Measurements from ENCODE around the gene TM4SF5.

The TM4SF5 gene

DNA sequence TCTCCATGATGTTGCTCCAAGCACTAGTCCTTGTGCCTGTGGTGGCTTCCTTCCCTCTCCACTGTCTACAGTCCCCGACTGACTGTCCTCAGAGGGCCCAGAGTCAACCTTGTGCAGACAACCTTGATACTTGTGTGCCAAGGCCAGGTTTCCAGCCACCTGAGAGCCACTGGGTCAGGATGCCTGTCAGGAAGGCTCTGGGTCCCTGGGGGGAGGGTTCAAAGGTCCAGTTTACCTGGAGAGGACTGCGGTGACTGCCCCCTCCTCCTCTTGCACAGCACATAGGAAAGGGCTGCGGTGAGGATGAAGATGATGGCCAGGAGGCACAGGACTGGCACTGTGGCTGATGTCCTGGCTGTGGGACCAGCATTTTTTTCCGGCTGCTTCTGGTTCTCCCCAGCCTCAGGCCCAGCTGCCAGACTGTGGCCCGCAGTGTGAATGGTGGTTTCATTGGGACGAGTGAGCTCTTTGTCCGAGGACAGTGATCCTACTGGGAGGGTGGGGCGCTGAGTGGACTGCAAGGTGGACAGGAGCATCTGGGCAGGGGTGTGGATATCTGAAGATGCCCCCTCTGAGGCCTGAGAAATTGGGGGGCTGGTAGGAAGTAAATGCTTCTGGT, 36.7 kb upstream of the TM4SF5 start:
- TF ChIP-seq, protein P1, sequence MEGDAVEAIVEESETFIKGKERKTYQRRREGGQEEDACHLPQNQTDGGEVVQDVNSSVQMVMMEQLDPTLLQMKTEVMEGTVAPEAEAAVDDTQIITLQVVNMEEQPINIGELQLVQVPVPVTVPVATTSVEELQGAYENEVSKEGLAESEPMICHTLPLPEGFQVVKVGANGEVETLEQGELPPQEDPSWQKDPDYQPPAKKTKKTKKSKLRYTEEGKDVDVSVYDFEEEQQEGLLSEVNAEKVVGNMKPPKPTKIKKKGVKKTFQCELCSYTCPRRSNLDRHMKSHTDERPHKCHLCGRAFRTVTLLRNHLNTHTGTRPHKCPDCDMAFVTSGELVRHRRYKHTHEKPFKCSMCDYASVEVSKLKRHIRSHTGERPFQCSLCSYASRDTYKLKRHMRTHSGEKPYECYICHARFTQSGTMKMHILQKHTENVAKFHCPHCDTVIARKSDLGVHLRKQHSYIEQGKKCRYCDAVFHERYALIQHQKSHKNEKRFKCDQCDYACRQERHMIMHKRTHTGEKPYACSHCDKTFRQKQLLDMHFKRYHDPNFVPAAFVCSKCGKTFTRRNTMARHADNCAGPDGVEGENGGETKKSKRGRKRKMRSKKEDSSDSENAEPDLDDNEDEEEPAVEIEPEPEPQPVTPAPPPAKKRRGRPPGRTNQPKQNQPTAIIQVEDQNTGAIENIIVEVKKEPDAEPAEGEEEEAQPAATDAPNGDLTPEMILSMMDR (IDR thresholded peaks at IDR 0.05; ENCODE audit: low read depth, low read length) = no peak
- DNase-seq (ENCODE audit: low read depth, low spot score) = no peak
- in situ Hi-C loops (cut with HindIII; ENCODE audit: low sequenced_read_pairs) = no loop called here
- no peak overlapping the region for H3K4me3 ChIP-seq (ENCODE audit: low read depth, low read length)

DNA sequence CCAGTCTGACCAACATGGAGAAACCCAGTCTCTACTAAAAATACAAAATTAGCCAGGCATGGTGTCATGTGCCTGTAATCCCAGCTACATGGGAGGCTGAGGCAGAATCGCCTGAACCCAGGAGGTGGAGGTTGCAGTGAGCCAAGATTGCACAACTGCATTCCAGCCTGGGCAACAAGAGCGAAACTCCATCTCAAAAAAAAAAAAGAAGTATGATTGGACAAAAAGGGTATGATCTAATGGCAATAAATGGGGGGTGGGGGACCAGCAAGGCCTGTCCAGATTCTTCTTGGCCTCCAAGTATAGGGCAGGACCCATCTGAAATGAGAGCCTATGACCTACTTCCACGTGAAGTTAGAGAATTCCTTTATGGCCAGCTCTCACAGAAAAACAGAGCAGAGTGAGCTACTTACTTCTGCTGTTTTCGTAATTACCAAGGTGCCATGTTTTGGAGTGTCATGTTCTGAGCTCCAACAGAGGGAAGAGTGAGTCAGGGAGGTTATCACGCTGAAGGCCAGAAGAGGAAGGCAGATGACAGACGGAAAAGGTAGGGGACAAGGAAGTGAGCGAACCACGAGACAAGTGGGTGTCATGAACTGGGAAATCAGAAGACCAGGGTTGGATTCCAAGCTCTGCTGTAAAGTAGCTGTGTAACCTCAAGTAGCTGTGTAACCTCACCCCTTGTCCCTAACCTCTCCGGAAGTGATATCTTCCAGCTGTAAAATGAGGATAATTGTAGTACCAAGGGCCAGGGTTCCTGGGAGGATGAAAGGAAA, 35.6 kb upstream of the TM4SF5 start:
- TF ChIP-seq, protein P1 (IDR thresholded peaks at IDR 0.05; ENCODE audit: low read depth, low read length) = no peak
- in situ Hi-C loops (cut with HindIII; ENCODE audit: low sequenced_read_pairs) = no loop called here
- H3K4me3 ChIP-seq (ENCODE audit: low read depth, low read length) = no peak overlapping the region
- no peak for DNase-seq (ENCODE audit: low read depth, low spot score)

DNA sequence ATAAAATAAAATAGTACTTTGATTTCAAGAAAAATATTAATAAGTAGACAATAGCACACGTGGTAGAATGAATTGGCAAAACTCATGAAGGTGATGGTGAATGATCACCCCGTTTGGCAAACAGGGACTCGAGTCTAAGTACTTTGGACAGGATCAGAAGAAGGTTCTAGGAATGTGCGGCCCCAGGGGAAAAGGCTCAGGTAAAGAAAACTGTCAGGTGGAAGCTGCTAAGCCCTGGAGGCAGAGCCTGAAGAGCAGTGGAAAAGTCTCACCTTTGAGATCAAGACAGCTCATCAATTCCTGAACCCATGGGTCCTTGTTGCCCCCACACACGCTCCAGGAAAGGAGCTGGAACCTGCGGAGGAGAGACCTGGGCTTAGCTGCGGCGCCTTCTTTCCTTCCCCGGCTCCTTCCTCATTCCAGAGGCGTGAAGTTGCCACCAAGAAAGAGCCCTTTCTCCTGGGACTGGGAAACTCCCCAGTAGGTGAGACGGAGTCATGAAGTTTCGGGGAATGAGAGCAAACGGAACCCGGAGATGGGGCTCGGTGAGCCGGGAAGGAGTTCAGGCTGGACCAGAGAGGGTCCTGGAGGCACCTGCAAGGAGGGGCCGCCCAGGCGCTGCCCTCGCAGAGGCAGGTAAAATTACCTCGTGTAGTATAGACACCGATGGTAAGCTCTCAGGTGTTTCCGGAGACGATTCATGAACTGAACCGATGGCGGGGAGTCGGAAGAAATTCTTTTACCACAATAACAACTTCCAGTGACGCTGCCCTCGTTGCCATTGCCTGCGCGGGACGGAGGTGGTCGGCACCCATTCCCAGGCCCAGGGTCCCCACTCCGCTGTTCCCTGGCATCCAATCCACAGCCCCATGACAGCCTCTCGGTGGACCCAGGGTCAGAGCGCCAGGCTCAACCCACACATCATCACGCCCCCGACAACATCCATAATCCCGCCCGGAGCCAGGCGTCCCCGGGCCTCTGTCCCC, 33.3 kb upstream of the TM4SF5 start:
- in situ Hi-C loops (cut with HindIII; ENCODE audit: low sequenced_read_pairs) = no loop called here
- H3K4me3 ChIP-seq (ENCODE audit: low read depth, low read length) = peak overlapping the region; percentile 50
- DNase-seq (ENCODE audit: low read depth, low spot score) = no peak
- TF ChIP-seq, protein P1 (IDR thresholded peaks at IDR 0.05; ENCODE audit: low read depth, low read length) = no peak

- DNase-seq (ENCODE audit: low read depth, low spot score) = peak; percentile 28
- in situ Hi-C loops (cut with HindIII; ENCODE audit: low sequenced_read_pairs) = no loop called here
- TF ChIP-seq, protein P1 (IDR thresholded peaks at IDR 0.05; ENCODE audit: low read depth, low read length) = no peak
- peak within 1 kb of the TSS; percentile 50 for H3K4me3 ChIP-seq (ENCODE audit: low read depth, low read length)
Observed at GRCh38 chr17:4739122-4740024, 32.3 kb upstream of the TM4SF5 start, which contains the start of the genes CXCL16 and ZMYND15. Gene CXCL16, minus strand, starts transcription at chr17:4739928. Its CDS starts 589 bp downstream, at chr17:4739339. Gene ZMYND15, plus strand, starts transcription at chr17:4739833. Its CDS starts 716 bp downstream, at chr17:4740549.

GRCh38 chr17:4740025-4740351, 31.7 kb upstream of the TM4SF5 start:
- TF ChIP-seq, protein P1 (IDR thresholded peaks at IDR 0.05; ENCODE audit: low read depth, low read length) = no peak
- H3K4me3 ChIP-seq (ENCODE audit: low read depth, low read length) = peak overlapping the region; percentile 50
- in situ Hi-C loops (cut with HindIII; ENCODE audit: low sequenced_read_pairs) = no loop called here
- DNase-seq (ENCODE audit: low read depth, low spot score) = no peak

All from astrocyte of the spinal cord (primary cell).